Measurements from ENCODE around the gene IL10RA. TPM values are rescaled to one million over a fixed set of nuclear protein-coding genes. Genes with fewer than 3 reads are reported as not detected.

Gene IL10RA
- total and polyA plus RNA-seq, 4 donors, result 2.3 to 11.6 (median 9.2) TPM

DNA sequence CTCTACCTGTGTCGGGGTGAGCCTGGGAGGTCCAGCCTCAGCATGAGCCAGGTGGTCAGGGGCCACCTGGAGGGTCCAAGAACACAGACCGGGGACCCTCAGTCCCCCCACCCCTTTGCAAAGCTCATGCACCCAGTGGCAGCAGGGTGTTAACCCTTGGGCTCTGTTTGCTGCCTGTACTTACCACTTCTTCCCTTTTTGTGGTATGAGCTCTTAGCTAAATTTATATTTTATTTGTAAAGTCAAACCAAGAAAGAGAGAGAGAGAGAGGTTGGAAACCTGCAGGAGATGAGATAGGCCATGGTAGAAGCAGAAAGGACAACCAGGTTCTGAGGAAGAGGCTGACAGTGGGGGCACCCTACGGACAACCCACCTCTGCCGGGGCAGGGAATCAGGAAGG, 29.9 kb downstream of the IL10RA start (continued):
- TF ChIP-seq, protein P1, sequence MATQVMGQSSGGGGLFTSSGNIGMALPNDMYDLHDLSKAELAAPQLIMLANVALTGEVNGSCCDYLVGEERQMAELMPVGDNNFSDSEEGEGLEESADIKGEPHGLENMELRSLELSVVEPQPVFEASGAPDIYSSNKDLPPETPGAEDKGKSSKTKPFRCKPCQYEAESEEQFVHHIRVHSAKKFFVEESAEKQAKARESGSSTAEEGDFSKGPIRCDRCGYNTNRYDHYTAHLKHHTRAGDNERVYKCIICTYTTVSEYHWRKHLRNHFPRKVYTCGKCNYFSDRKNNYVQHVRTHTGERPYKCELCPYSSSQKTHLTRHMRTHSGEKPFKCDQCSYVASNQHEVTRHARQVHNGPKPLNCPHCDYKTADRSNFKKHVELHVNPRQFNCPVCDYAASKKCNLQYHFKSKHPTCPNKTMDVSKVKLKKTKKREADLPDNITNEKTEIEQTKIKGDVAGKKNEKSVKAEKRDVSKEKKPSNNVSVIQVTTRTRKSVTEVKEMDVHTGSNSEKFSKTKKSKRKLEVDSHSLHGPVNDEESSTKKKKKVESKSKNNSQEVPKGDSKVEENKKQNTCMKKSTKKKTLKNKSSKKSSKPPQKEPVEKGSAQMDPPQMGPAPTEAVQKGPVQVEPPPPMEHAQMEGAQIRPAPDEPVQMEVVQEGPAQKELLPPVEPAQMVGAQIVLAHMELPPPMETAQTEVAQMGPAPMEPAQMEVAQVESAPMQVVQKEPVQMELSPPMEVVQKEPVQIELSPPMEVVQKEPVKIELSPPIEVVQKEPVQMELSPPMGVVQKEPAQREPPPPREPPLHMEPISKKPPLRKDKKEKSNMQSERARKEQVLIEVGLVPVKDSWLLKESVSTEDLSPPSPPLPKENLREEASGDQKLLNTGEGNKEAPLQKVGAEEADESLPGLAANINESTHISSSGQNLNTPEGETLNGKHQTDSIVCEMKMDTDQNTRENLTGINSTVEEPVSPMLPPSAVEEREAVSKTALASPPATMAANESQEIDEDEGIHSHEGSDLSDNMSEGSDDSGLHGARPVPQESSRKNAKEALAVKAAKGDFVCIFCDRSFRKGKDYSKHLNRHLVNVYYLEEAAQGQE (IDR thresholded peaks at IDR 0.05), result no peak
- TF ChIP-seq YY1 (IDR thresholded peaks at IDR 0.05) (no peak), RXRA (IDR thresholded peaks at IDR 0.05) (no peak), SP1 (IDR thresholded peaks at IDR 0.05) (no peak)

DNA sequence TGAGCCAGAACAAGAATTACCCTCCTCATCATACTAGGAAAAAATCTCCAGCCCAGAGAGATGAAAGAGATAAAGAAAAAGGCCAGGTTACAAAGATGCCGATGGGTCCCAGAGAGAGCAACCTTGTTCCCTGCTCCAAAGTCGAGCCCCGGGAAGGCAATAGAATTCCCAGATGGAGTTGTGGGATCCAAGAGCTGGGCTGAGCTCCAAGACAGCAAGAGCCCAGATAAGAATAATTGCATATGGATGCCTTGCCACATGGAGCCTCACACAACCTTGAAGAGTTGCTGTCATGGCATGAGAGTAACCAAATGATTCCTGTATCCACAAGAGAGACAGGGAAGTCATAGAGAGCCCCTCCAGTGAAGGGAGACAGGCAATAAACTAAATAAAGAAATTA, 30.9 kb downstream of the IL10RA start:
- no peak overlapping the region for H3K27ac ChIP-seq (ENCODE audit: low read depth in 1 of 2, low read length in 2 of 2)
- H3K4me3 ChIP-seq (ENCODE audit: low read depth in 1 of 3, low read length in 3 of 3), result no peak overlapping the region
- peaks cover 0 to 6% (median 0%) of the 10 kb centered on the region in 4 donors for H3K9me3 ChIP-seq (ENCODE audit: control insufficient read depth in 4 of 4, low read length in 3 of 4)
- H3K4me1 ChIP-seq (ENCODE audit: control insufficient read depth in 4 of 4, insufficient read depth in 4 of 4, low read length in 3 of 4), result no peaks in the 10 kb centered on the region
- no peak for DNase-seq (ENCODE audit: low spot score)
- H3K9ac ChIP-seq (ENCODE audit: low read depth in 1 of 2, low read length in 2 of 2), result no peak overlapping the region
- 74% methylated on average over 3 of the region's 3 CpGs for WGBS
- no peaks in the 10 kb centered on the region for H3K27me3 ChIP-seq (ENCODE audit: control insufficient read depth in 4 of 4, insufficient read depth in 4 of 4, low read length in 3 of 4)
- no peaks in the 10 kb centered on the region for H3K36me3 ChIP-seq (ENCODE audit: control insufficient read depth in 4 of 4, insufficient read depth in 3 of 4, low read depth in 1 of 4, low read length in 3 of 4)
- TF ChIP-seq HNF4A (conservative IDR thresholded peaks at IDR 0.05), result no peak
- TF ChIP-seq, protein P2, sequence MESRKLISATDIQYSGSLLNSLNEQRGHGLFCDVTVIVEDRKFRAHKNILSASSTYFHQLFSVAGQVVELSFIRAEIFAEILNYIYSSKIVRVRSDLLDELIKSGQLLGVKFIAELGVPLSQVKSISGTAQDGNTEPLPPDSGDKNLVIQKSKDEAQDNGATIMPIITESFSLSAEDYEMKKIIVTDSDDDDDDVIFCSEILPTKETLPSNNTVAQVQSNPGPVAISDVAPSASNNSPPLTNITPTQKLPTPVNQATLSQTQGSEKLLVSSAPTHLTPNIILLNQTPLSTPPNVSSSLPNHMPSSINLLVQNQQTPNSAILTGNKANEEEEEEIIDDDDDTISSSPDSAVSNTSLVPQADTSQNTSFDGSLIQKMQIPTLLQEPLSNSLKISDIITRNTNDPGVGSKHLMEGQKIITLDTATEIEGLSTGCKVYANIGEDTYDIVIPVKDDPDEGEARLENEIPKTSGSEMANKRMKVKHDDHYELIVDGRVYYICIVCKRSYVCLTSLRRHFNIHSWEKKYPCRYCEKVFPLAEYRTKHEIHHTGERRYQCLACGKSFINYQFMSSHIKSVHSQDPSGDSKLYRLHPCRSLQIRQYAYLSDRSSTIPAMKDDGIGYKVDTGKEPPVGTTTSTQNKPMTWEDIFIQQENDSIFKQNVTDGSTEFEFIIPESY (IDR thresholded peaks at IDR 0.05), result no peak
- TF ChIP-seq EGR1 (IDR thresholded peaks at IDR 0.05; ENCODE audit: low read depth in 2 of 2), result no peak
- TF ChIP-seq RAD21 (IDR thresholded peaks at IDR 0.05), result no peak

DNA sequence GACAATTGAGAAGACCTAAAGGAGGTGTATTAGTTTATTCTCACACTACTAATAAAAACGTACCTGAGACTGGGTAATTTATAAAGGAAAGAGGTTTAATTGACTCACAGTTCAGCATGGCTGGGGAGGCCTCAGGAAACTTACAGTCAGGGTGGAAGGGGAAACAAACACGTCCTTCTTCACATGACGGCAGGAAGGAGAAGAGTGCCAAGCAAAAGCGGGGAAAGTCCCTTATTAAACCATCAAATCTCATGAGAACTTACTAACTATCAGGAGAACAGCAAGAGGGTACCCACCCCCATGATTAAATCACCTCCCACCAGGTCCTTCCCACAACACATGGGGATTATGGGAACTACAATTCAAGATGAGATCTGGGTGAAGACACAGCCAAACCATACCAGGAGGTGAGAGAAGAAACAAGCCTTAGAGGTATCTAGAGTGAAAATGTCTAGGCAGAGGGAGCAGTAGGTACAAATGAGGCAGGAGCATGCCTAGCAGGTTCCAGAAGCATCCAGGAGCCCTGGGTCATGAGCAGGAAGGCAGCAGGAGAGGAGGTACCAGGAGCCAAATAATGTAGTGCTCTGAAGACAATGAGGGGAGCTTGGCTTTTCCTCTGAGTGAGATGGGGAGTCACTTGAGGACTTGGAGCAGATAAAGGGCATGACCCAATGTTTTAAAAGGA, 31.6 kb downstream of the IL10RA start:
- TF ChIP-seq RAD21 (IDR thresholded peaks at IDR 0.05) (no peak), HNF4A (conservative IDR thresholded peaks at IDR 0.05) (no peak), TAF1 (conservative IDR thresholded peaks at IDR 0.05) (no peak), JUND (IDR thresholded peaks at IDR 0.05) (no peak), HNF4G (IDR thresholded peaks at IDR 0.05) (no peak)
- TF ChIP-seq, protein P3, sequence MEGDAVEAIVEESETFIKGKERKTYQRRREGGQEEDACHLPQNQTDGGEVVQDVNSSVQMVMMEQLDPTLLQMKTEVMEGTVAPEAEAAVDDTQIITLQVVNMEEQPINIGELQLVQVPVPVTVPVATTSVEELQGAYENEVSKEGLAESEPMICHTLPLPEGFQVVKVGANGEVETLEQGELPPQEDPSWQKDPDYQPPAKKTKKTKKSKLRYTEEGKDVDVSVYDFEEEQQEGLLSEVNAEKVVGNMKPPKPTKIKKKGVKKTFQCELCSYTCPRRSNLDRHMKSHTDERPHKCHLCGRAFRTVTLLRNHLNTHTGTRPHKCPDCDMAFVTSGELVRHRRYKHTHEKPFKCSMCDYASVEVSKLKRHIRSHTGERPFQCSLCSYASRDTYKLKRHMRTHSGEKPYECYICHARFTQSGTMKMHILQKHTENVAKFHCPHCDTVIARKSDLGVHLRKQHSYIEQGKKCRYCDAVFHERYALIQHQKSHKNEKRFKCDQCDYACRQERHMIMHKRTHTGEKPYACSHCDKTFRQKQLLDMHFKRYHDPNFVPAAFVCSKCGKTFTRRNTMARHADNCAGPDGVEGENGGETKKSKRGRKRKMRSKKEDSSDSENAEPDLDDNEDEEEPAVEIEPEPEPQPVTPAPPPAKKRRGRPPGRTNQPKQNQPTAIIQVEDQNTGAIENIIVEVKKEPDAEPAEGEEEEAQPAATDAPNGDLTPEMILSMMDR (IDR thresholded peaks at IDR 0.05; ENCODE audit: low read depth, low read length, missing input control), result no peak
- TF ChIP-seq, protein P2 (IDR thresholded peaks at IDR 0.05), result no peak
- TF ChIP-seq, protein P4, sequence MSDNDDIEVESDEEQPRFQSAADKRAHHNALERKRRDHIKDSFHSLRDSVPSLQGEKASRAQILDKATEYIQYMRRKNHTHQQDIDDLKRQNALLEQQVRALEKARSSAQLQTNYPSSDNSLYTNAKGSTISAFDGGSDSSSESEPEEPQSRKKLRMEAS (IDR thresholded peaks at IDR 0.05), result no peak
- Histone ChIP-seq H3K27me3 (ENCODE audit: control insufficient read depth in 4 of 4, insufficient read depth in 4 of 4, low read length in 3 of 4) (no peaks in the 10 kb centered on the region), H3K4me3 (ENCODE audit: low read depth in 1 of 3, low read length in 3 of 3) (no peak overlapping the region), H3K9ac (ENCODE audit: low read depth in 1 of 2, low read length in 2 of 2) (no peak overlapping the region), H3K27ac (ENCODE audit: low read depth in 1 of 2, low read length in 2 of 2) (no peak overlapping the region), H3K9me3 (ENCODE audit: control insufficient read depth in 4 of 4, low read length in 3 of 4) (peaks cover 0 to 6% (median 0%) of the 10 kb centered on the region in 4 donors), H3K4me1 (ENCODE audit: control insufficient read depth in 4 of 4, insufficient read depth in 4 of 4, low read length in 3 of 4) (no peaks in the 10 kb centered on the region), H3K36me3 (ENCODE audit: control insufficient read depth in 4 of 4, insufficient read depth in 3 of 4, low read depth in 1 of 4, low read length in 3 of 4) (no peaks in the 10 kb centered on the region)
- 71% methylated on average over 4 of the region's 4 CpGs for WGBS
- DNase-seq (ENCODE audit: low spot score), result no peak

All from liver (tissue), 9 donors.